ENCODE results near the gene MRPS31.

Gene MRPS31

DNA sequence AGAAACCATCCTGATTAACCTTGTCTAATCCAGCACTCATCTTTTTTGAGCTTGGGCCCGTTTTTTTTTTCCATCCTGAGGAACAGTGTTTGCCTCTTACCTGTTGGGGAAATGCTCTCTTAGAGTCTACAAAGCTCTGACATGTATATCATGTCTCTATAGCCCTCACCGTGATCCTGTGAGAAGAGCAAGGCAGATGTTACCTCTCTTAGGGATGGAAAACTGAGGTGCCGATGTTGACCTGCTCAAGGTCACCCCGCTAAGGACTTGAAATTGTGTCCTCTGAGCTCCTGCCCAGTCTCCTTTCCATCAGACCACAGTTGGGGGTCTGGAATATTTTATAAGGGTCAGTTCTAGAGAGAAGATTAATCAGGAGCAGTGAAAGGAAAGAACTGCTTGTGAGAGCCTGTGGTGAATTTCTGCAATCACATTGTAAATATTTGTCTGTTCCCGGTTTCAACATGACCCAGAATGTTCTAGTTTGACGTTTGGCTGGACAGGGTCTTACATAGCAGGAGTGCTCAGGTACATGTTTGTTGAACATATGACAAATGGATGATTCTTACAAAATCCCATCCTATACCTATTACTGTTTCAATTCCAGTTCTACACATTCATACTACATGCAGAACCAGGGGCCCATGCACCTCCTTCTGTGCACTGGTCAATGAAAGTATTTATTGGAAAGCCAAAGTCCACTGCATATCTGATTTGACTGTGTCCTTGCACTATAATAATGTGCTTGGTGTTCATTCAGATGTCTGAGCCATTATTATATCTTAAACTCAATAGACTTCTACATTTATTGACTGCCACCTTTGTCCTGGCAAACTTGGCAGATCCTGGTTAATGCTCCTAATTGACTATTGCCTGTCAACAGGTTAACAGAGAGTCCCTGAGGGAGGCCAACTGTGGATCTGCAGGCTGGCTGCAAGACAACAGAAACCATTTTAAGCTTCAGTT is 30.5 kb upstream of the MRPS31 start:
- H3K9me3 ChIP-seq (ENCODE audit: control insufficient read depth, low read depth, low read length): no peaks in the 10 kb centered on the region
- no peaks in the 10 kb centered on the region for H3K4me1 ChIP-seq (ENCODE audit: control insufficient read depth, low read depth, low read length)
- no peak overlapping the region for H3K27ac ChIP-seq (ENCODE audit: low read length)
- H3K4me3 ChIP-seq (ENCODE audit: low read length): no peak overlapping the region
- peaks cover 55% of the 10 kb centered on the region for H3K36me3 ChIP-seq (ENCODE audit: control insufficient read depth, low read depth, low read length)
- no peak overlapping the region for H3K9ac ChIP-seq (ENCODE audit: low read length)
- no peaks in the 10 kb centered on the region for H3K27me3 ChIP-seq (ENCODE audit: control insufficient read depth, insufficient read depth, low read length)

DNA sequence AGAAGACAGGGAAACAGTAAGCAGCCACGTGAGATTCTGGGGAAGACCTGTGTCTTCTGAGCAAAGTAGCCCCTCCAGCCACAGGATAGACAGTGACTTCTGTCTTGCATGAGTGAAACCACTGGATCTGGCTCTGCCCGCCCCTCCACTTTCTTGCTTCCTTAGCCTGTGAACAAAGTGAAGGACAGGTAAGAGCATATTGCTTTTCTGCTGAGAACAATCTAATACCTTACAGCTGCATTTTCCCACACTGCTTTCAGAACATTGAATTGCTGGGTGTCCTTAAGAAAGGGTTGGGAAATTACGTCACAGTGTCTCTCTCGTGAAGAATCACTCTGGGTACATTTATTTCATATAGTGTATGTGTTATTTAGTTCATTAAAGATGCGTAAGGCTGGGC is 29.6 kb upstream of the MRPS31 start:
- H3K4me1 ChIP-seq (ENCODE audit: control insufficient read depth, low read depth, low read length): no peaks in the 10 kb centered on the region
- H3K27me3 ChIP-seq (ENCODE audit: control insufficient read depth, insufficient read depth, low read length): no peaks in the 10 kb centered on the region
- H3K9me3 ChIP-seq (ENCODE audit: control insufficient read depth, low read depth, low read length): no peaks in the 10 kb centered on the region
- H3K4me3 ChIP-seq (ENCODE audit: low read length): no peak overlapping the region
- H3K27ac ChIP-seq (ENCODE audit: low read length): no peak overlapping the region
- no peak overlapping the region for H3K9ac ChIP-seq (ENCODE audit: low read length)
- H3K36me3 ChIP-seq (ENCODE audit: control insufficient read depth, low read depth, low read length): peaks cover 47% of the 10 kb centered on the region

DNA sequence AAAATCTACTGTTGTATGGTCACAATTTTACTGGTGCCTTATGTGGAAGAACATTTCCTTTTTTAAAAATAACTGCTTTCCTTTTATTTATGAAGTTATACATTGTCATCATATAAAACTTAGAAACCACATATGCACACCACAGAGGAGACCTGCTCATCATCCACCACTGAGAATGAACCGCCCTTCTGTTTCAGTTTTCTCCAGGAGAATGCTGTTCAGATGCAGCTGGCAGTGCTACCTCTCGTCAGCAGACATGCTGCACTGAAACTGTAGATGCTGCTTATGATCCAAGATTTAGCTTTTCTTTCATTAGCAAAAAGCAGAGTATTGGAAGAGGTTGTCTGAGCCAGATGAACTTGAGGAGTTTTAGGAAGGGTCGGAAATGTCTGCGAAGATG is 28.5 kb upstream of the MRPS31 start:
- Histone ChIP-seq H3K9ac (ENCODE audit: low read length) (no peak overlapping the region), H3K4me1 (ENCODE audit: control insufficient read depth, low read depth, low read length) (no peaks in the 10 kb centered on the region), H3K9me3 (ENCODE audit: control insufficient read depth, low read depth, low read length) (no peaks in the 10 kb centered on the region), H3K27me3 (ENCODE audit: control insufficient read depth, insufficient read depth, low read length) (no peaks in the 10 kb centered on the region), H3K4me3 (ENCODE audit: low read length) (no peak overlapping the region), H3K36me3 (ENCODE audit: control insufficient read depth, low read depth, low read length) (peaks cover 42% of the 10 kb centered on the region), H3K27ac (ENCODE audit: low read length) (no peak overlapping the region)

DNA sequence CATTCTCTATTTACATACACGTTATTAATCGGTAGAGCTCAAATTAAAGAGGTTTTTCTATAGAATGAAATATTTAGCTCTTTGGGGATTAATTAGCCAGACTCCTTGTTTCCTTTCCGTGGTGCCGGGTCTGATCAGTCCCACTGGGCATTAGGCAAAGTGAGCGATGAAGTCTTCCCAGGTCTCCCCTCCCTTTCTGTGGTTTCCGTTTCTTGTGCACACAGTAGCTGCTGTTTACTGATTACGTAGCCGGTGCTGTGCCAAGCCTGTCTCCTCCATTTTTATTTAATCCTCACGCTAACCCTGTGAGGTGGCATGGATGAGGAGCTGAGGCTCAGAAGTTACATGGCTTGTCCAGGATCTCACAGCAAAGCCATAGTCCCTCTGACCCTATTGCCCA is 27.4 kb upstream of the MRPS31 start:
- no peaks in the 10 kb centered on the region for H3K27me3 ChIP-seq (ENCODE audit: control insufficient read depth, insufficient read depth, low read length)
- peaks cover 43% of the 10 kb centered on the region for H3K36me3 ChIP-seq (ENCODE audit: control insufficient read depth, low read depth, low read length)
- no peaks in the 10 kb centered on the region for H3K9me3 ChIP-seq (ENCODE audit: control insufficient read depth, low read depth, low read length)
- H3K27ac ChIP-seq (ENCODE audit: low read length): no peak overlapping the region
- H3K4me3 ChIP-seq (ENCODE audit: low read length): no peak overlapping the region
- H3K9ac ChIP-seq (ENCODE audit: low read length): no peak overlapping the region
- no peaks in the 10 kb centered on the region for H3K4me1 ChIP-seq (ENCODE audit: control insufficient read depth, low read depth, low read length)

DNA sequence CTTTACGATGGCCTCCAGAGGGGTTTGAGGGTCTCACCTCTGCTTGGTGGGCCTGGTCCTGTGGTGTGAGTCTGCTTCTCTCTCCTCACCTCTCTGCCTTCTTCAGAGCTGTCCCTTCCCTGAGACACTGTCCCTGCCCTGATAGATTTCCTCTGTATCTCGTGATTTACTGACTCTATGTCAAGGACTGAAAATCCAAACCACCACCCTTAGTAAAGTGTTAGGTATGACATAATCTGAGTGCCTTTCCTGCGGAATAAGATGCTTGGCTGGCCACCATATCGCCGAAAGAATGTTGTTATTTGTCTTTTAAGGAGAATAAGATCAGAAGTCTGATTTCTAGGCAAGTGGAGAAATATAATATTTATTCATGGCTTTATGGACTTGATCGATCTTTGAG is 25.7 kb upstream of the MRPS31 start:
- H3K4me3 ChIP-seq (ENCODE audit: low read length): no peak overlapping the region
- H3K27me3 ChIP-seq (ENCODE audit: control insufficient read depth, insufficient read depth, low read length): no peaks in the 10 kb centered on the region
- H3K9ac ChIP-seq (ENCODE audit: low read length): no peak overlapping the region
- H3K27ac ChIP-seq (ENCODE audit: low read length): no peak overlapping the region
- H3K36me3 ChIP-seq (ENCODE audit: control insufficient read depth, low read depth, low read length): peaks cover 38% of the 10 kb centered on the region
- H3K4me1 ChIP-seq (ENCODE audit: control insufficient read depth, low read depth, low read length): no peaks in the 10 kb centered on the region
- H3K9me3 ChIP-seq (ENCODE audit: control insufficient read depth, low read depth, low read length): no peaks in the 10 kb centered on the region

DNA sequence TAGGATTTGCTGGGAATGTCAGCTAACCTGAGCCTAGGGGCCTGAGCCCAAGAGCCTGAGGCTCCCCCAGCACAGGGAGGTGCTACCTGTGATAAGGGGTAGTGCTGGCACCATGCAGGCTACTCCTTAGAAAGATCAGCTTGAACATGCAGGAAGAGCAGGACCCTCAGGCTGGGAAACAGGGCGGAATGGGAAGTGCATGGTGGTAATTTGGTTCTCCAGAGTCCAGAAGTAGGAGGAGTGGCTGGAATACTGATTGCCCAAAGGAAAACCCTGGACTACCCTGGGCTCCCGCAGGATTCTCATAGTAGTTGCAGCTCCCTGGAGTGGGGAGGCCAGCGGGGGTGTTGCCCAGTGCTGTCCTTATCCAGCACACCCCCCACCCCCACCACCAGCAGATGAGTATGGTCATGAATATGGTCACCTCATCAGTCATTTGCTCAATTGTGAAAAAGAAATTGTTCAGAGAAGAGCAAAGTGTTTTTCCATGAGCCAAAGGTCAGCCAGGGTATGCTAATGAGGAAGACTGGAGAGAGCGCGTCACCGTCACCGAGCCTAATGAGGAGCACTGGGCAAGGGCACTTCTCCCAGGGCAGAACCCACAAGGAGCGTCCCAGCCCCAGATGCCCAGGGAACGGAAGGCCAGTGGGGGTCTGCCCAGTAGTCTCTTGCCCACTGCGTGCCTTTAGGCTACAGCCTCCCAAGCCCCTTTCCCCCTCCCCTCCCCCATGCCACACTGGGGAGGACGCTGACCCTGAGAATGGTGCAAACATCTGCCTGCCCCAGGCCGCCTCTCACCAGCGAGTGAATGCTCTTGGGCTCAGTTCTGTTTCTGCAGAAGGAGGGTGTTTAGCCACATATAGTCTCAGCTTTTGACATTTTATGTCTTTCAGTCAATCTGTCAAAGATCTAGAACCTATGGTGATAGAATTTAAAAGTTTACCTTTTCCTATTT is 23.7 kb upstream of the MRPS31 start:
- H3K27ac ChIP-seq (ENCODE audit: low read length): no peak overlapping the region
- peaks cover 29% of the 10 kb centered on the region for H3K36me3 ChIP-seq (ENCODE audit: control insufficient read depth, low read depth, low read length)
- H3K27me3 ChIP-seq (ENCODE audit: control insufficient read depth, insufficient read depth, low read length): no peaks in the 10 kb centered on the region
- no peaks in the 10 kb centered on the region for H3K4me1 ChIP-seq (ENCODE audit: control insufficient read depth, low read depth, low read length)
- H3K9me3 ChIP-seq (ENCODE audit: control insufficient read depth, low read depth, low read length): no peaks in the 10 kb centered on the region
- H3K9ac ChIP-seq (ENCODE audit: low read length): no peak overlapping the region
- H3K4me3 ChIP-seq (ENCODE audit: low read length): no peak overlapping the region

DNA sequence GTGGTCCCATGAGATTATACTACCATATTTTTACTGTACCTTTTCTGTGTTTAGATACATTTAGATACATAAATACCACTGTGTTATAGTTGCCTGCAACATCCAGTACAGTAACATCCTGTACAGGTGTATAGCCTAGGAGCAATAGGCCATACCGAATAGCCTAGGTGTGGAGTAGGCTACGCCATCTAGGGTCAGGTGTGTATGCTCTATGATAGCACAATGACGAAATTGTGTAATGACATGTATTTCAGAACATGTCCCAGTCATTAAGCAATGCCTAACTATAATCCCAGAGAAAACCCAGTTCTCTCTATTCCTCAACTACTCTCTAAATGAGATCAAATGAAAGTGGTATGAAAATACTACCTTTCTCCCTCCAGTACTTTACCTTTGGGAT is 22.3 kb upstream of the MRPS31 start:
- H3K27ac ChIP-seq (ENCODE audit: low read length): no peak overlapping the region
- no peaks in the 10 kb centered on the region for H3K4me1 ChIP-seq (ENCODE audit: control insufficient read depth, low read depth, low read length)
- H3K9me3 ChIP-seq (ENCODE audit: control insufficient read depth, low read depth, low read length): no peaks in the 10 kb centered on the region

DNA sequence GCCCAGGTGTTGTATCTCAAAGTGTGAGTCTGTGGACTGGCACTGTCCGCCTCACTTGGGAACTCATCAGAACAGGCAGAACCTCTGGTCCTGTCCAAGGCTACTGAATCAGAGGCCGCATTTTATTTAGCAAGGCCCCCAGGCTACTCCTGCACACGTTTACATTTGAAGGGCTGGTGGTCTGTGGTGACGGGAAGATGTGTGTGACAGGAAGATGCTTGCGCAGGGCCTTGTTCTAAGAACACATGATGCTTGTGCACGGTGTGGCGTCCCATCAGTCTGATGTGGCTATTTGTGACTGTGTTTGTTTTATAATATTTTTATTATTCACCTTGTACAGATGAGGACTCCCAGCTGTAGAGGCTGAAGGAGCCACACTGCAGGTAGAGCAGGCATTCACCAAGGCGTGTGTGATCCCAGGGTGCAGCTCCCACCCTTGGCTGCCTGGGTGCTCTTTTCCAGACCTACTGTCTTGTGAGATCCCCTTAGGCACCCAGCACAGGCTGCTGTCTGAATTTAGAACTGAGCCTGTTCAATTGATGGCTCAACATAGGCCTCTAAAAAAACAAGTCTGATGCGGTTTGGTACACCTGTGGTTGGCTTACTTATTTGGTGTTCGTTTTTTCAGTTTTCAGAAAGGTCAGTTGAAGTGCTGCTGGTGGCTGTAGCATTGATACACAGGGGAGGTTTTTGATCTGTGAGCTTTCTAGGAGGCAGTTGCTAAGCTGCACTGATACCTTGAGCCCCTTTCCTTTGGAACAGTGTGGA is 21.5 kb upstream of the MRPS31 start:
- H3K9ac ChIP-seq (ENCODE audit: low read length): no peak overlapping the region
- no peak overlapping the region for H3K27ac ChIP-seq (ENCODE audit: low read length)
- no peaks in the 10 kb centered on the region for H3K9me3 ChIP-seq (ENCODE audit: control insufficient read depth, low read depth, low read length)

More for the DNA sequence above, 22.3 kb upstream of the MRPS31 start:
- Histone ChIP-seq H3K9ac (ENCODE audit: low read length) (no peak overlapping the region), H3K36me3 (ENCODE audit: control insufficient read depth, low read depth, low read length) (peaks cover 15% of the 10 kb centered on the region), H3K4me3 (ENCODE audit: low read length) (no peak overlapping the region), H3K27me3 (ENCODE audit: control insufficient read depth, insufficient read depth, low read length) (no peaks in the 10 kb centered on the region)

DNA sequence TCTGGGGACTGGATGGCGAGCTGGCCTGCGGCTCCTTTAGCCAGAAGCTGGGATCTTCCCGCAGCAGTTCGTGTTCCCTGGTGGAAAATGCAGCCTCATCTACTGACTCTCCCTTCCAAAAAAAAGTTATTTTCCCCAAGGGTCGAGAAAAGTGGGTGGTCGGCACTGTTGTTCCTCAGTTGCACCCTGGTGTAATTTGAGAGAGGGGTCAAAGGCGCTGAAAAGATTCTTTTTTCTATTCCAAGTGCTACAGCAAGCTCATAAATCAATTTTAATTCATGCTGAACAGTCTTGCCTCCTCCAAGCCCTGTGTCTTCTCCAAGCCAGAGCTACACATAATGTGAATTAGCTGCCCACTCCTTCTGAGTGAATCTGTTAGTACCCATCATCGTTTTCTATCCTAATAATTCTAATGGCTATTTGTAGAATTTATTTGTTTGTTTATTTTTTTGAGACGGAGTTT is 19.2 kb upstream of the MRPS31 start:
- peak overlapping the region; percentile 72 for H3K9ac ChIP-seq (ENCODE audit: low read length)

More for the DNA sequence above, 21.5 kb upstream of the MRPS31 start:
- Histone ChIP-seq H3K27me3 (ENCODE audit: control insufficient read depth, insufficient read depth, low read length) (no peaks in the 10 kb centered on the region), H3K4me1 (ENCODE audit: control insufficient read depth, low read depth, low read length) (no peaks in the 10 kb centered on the region), H3K4me3 (ENCODE audit: low read length) (no peak overlapping the region), H3K36me3 (ENCODE audit: control insufficient read depth, low read depth, low read length) (peaks cover 15% of the 10 kb centered on the region)

DNA sequence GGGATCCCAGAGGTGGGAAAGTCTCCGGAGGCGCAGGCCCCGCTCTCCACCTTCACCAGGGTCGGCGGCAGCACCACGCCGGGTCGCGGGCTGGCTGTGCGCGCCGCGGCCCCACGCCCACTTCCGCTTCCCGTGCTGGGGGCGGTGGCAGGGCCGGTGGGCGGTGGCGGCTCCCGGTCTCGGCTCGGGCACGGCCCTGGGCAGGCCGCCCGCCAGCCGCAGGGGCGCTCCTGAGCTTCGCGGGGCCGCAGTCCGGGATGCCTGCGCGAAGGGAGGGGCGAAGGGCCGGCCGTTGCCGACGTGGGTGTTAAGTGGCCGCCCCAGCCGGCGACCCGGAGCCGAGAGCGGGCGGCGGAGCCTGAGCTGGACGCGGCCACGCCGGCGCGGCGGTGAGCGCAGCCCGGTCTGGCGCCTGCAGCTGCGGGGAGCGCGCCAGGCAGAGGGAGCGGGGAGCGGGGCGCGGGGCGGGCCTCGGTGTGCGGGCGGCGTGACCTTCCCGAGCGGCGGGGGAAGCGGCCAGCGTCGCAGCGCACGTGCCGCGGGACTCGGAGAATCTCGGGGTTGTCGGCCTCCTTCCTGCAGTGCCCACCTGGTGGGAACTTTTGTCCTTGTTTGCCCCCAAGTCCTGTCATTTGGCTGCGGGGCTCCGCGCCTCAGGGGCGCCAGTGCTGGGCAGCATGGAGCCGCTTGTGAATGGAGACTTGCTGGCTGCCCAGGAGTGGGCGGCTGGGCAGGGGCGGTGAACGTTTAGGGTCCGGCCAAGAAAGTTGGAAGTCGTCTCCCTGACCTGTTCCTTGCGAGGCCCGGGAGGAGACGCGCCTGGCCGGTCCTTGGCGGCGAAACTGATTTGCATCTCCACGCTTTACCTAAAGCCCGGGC is 18.5 kb upstream of the MRPS31 start, which contains the start of gene SLC25A15:
SLC25A15 (plus strand) TSS at position 337 of the 879 bp plus-strand sequence. CDS start 3,616 bp downstream, outside the sequence.
- Histone ChIP-seq H3K4me1 (ENCODE audit: control insufficient read depth, low read depth, low read length) (no peaks in the 10 kb centered on the region), H3K27ac (ENCODE audit: low read length) (no peak within 1 kb of the TSS), H3K9me3 (ENCODE audit: control insufficient read depth, low read depth, low read length) (no peaks in the 10 kb centered on the region), H3K4me3 (ENCODE audit: low read length) (peak within 1 kb of the TSS; percentile 71), H3K27me3 (ENCODE audit: control insufficient read depth, insufficient read depth, low read length) (no peaks in the 10 kb centered on the region), H3K9ac (ENCODE audit: low read length) (peak within 1 kb of the TSS; percentile 72), H3K36me3 (ENCODE audit: control insufficient read depth, low read depth, low read length) (peaks cover 11% of the 10 kb centered on the region)

More for the DNA sequence above, 19.2 kb upstream of the MRPS31 start:
- H3K4me1 ChIP-seq (ENCODE audit: control insufficient read depth, low read depth, low read length): no peaks in the 10 kb centered on the region
- no peaks in the 10 kb centered on the region for H3K27me3 ChIP-seq (ENCODE audit: control insufficient read depth, insufficient read depth, low read length)
- H3K36me3 ChIP-seq (ENCODE audit: control insufficient read depth, low read depth, low read length): peaks cover 11% of the 10 kb centered on the region
- no peaks in the 10 kb centered on the region for H3K9me3 ChIP-seq (ENCODE audit: control insufficient read depth, low read depth, low read length)
- peak overlapping the region; percentile 71 for H3K4me3 ChIP-seq (ENCODE audit: low read length)
- H3K27ac ChIP-seq (ENCODE audit: low read length): no peak overlapping the region
